ENCODE results near the gene TNFSF9. TPM values are rescaled to one million over a fixed set of nuclear protein-coding genes. Genes with fewer than 3 reads are reported as not detected.

TNFSF9 gene
- total and polyA plus RNA-seq, 2 of the 8 experiments (the other 6 are each of a cell fraction or from before 2014, with no cell fraction given) = 1.7 to 4.4 TPM

DNA sequence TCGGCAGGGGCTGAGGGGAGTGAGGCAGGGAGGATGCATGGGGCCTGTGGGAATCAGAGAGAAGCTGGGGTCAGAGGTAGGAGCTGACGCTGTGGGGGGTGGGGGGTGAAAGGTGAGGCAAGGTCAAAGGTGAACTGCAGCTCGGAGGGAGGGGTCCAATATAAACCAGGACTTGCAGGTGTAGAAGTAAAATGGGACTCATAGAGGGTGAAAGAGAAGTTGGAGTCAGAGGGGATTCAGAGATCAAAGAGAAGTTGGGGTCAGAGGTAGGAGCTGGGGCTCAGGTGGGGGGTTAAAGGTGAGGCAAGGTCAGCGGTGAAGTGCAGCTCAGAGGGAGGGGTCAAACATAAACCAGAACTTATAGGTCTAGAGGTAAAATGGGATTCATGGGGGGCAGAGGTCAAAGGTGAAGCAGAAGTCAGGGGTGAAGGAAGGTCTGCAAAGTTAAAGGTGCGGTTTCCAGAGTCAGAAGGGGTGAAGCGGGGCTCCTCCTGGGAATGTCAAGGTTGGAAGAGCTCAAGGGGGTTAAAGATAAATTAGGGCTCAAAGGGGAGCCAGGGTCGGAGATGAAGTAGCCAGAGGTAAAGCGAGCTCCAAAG, 36.3 kb upstream of the TNFSF9 start (continued):
- TF ChIP-seq TCF12 (IDR thresholded peaks at IDR 0.05; ENCODE audit: low read depth, low read length) = no peak

All from H1 (cell line).